ENCODE measurements around the gene SAMD4A.
A peak's percentile ranks its signal among the peaks of the same experiment; 100 is the strongest.

SAMD4A gene

DNA sequence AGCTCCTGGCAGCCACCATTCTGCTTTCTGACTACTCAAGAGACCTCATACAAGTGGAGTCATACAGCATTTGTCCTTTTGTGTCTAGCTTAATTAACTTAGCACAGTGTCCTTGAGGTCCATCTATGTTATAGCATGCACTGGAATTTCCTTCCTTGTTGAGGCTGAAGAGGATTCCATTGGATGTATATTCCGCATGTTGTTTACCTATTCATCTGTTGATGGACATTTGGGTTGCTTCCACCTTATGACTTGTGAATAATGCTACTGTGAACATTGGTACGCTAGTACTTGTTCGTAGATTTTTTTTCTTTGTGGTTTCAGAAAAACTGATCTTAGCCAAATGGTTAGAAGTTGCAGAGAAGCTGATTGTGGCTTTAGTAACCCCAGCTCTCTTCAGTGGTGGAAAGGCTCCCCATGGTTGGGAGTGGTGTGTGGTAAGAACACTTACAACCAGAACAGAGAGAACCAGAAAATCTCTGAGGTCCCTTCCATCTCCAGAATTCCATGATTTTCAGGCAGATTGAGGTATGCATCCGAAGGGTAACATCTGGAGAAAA, 118.4 kb downstream of the SAMD4A start:
- TF ChIP-seq, protein P1, sequence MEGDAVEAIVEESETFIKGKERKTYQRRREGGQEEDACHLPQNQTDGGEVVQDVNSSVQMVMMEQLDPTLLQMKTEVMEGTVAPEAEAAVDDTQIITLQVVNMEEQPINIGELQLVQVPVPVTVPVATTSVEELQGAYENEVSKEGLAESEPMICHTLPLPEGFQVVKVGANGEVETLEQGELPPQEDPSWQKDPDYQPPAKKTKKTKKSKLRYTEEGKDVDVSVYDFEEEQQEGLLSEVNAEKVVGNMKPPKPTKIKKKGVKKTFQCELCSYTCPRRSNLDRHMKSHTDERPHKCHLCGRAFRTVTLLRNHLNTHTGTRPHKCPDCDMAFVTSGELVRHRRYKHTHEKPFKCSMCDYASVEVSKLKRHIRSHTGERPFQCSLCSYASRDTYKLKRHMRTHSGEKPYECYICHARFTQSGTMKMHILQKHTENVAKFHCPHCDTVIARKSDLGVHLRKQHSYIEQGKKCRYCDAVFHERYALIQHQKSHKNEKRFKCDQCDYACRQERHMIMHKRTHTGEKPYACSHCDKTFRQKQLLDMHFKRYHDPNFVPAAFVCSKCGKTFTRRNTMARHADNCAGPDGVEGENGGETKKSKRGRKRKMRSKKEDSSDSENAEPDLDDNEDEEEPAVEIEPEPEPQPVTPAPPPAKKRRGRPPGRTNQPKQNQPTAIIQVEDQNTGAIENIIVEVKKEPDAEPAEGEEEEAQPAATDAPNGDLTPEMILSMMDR (IDR thresholded peaks at IDR 0.05), result no peak
- no peak overlapping the region for H3K4me3 ChIP-seq
- peak overlapping the region; percentile 93 to 94 for H3K27ac ChIP-seq
- no peak for DNase-seq (ENCODE audit: low spot score)

DNA sequence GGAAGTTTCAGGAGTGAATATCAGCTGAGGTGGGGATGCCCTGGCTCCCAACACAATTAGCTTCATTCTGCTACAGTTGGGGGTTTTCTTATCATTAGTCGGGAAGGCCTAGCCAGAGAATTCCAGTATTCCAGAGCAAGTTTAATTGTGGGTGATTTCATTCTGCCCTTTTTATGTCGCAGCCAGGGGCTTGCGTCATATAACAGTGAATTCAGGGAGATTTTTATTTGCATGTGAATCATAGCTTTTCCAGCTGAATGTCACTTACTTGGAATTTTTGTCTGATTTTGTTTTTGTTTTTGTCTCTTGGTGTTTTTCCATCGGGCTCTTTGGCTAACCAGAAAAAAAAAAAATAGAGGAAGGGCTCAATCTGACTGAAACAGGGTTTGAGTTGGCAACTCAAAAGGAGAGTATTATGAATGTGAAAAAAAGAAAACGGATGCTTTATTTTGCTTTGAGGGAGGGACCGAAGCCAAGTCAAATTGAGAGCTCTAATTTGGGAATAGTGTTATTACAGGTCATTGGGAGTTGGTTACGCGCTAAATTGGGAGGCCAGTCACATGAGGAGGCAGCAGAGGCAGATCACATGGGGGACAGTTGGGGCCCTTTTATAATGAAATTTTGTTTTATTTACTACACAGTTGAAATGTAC, 119.4 kb downstream of the SAMD4A start:
- Histone ChIP-seq H3K4me3 (peak overlapping the region; percentile 45), H3K27ac (peak overlapping the region; percentile 93 to 94)
- peak; percentile 82 for DNase-seq (ENCODE audit: low spot score)
- TF ChIP-seq, protein P1 (IDR thresholded peaks at IDR 0.05), result no peak

DNA sequence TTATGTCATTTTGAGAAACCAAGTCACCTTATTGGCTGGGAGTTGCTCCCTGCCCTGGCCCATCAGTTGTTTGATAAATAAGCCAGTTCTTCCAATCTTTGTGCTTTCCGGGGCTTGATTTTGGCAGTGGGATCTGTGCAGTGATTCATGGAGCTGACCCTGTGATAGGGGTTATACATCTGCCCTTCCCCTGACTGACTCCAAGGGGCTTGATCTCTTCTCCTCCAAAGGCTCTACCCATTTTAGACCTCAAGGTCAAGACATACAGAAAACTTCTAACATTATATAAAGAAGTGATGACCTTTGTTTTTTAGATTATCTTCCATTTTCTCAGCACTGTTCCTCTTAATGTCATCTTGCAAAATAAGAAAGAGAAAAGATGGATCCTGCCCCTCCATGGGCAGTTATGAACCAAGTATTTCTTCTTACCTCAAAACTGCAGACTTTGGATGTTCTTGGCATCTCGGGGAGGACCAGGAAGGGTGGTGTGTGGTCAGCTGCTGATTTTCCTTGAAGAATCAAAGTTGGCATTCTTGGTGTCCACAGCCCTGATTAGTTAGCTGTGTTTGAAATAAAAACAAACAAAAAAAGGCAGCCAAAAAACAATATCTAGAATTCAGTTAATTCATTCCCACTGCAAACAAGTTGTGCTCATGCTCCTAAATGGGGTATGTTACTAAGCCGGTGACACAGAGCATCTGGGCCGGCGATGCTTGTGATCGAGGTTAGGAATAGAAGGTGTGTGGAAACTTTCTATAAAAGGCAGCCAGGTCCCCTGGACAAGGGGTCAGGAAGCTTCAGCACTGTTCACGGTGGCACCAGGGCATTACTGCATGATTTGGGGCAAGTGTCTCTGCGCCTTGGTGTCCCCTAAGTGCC, 120.2 kb downstream of the SAMD4A start:
- DNase-seq (ENCODE audit: low spot score), result no peak
- peak overlapping the region; percentile 34 for H3K4me3 ChIP-seq
- TF ChIP-seq, protein P1 (IDR thresholded peaks at IDR 0.05), result no peak
- peak overlapping the region; percentile 93 to 94 for H3K27ac ChIP-seq

DNA sequence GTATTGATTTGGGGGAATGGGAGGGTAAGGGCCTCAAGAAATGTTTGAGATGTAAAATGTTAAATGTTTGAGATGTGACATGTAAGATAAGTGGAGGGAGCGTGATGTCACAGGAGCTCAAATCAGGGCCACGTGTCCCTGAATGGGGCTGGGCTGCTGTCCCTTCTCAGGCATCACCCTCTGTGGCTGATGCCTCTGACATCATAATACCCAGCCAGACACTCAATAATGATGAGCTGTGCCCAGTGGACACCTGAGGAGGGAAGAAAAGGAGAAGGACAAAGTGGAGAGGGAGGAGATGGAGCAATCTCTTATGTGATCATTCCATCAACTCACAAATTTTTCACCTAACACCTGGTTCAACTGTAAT, 120.8 kb downstream of the SAMD4A start:
- TF ChIP-seq, protein P1 (IDR thresholded peaks at IDR 0.05), result no peak
- H3K27ac ChIP-seq, result peak overlapping the region; percentile 93 to 94
- no peak overlapping the region for H3K4me3 ChIP-seq
- no peak for DNase-seq (ENCODE audit: low spot score)

DNA sequence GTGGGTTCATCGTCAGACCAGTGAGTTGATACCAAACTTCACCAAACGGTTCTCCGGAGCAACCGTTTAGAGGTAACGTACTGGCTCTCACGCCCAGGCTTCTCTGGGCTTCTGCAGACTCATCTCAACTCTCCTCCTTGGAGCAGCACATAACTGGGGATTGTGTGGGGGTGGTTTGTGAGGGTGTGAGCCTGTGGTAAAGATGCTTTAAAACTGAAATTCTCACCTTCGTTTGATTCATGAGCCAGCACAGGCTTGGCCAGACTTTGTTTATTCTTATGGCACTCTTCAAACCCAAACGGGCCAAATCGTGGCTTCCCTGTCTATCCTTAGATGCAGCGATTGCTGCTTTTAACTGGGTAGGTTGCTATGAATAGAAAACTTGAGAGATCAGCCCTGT, 121.3 kb downstream of the SAMD4A start:
- peak overlapping the region; percentile 93 to 94 for H3K27ac ChIP-seq
- H3K4me3 ChIP-seq, result no peak overlapping the region
- TF ChIP-seq, protein P1 (IDR thresholded peaks at IDR 0.05), result no peak
- DNase-seq (ENCODE audit: low spot score), result no peak

DNA sequence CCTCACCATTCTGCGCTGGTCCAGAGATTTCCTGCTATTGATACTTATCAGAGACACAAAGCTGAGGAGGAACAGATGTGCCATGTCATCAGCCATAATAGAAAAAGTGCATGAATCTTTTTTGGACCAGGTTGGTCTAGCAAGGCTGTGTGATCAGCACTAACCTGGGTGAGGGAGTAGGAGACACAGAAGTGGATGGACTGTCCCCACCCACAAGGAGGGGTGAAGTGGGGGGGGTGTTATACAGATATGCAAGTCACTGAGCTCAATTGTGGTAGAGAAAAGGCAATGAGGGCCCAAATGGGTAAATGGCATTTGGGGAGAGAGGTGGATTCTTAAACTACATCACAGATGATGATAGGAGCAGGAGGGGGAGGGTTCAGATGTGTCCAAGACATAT, 123.0 kb downstream of the SAMD4A start:
- no peak overlapping the region for H3K4me3 ChIP-seq
- no peak for DNase-seq (ENCODE audit: low spot score)
- TF ChIP-seq, protein P1 (IDR thresholded peaks at IDR 0.05), result no peak
- H3K27ac ChIP-seq, result peak overlapping the region in 1 of 2 donors; percentile 24

All from coronary artery (tissue), 2 donors.